GM12875 (cell line): ENCODE data around the gene PROK1.
"Not testable (repeated sequence)": the region's sequence is repeated elsewhere in the genome, so short reads cannot be mapped to it uniquely, and the experiment has no call there.

ENCODE experiments used
- H3K4me3 ChIP-seq: one replicate; pipeline ENCODE4 v1.5.1; 2011; ENCODE audit warnings: low read depth, low read length, control low read depth
- CTCF ChIP-seq: IDR thresholded peaks from 2 replicates; pipeline ENCODE4 v1.5.1; 2011; ENCODE audit warnings: low read depth, mild to moderate bottlenecking, control low read depth, inconsistent platforms, low read length, moderate library complexity, borderline replicate concordance; ENCODE audit not compliant: insufficient read depth

PROK1 gene

GRCh38 chr1:110434946-110435345, 16.0 kb upstream of the PROK1 start:
- H3K4me3 ChIP-seq: no peak overlapping the region
- TF ChIP-seq CTCF: no peak

GRCh38 chr1:110436635-110437034, 14.3 kb upstream of the PROK1 start:
- no peak overlapping the region for H3K4me3 ChIP-seq
- TF ChIP-seq CTCF: no peak

DNA sequence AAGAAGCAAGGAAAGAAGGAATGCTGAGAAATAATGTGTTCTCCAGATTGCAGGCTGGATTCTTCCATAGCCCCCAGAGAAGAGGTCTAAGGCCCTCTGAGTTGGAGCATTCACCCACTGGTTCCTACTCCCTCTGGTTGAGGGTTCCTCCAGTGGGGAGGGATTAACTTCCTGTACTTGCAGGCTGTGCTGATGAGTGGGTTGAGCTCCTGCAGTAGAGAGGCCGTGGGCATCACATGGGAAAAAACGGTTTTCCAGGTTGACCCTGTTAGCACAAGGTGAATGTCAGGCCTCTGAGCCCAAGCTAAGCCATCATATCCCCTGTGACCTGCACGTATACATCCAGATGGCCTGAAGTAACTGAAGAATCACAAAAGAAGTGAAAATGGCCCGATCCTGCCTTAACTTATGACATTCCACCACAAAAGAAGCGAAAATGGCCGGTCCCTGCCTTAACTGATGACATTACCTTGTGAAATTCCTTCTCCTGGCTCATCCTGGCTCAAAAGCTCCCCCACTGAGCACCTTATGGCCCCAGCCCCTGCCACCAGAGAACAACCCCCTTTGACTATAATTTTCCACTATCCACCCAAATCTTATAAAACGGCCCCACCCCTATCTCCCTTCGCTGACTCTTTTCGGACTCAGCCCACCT, 13.2 kb upstream of the PROK1 start:
- H3K4me3 ChIP-seq: not testable (repeated sequence)

GRCh38 chr1:110438893-110439292, 12.1 kb upstream of the PROK1 start:
- H3K4me3 ChIP-seq: no peak overlapping the region
- TF ChIP-seq CTCF: no peak

DNA sequence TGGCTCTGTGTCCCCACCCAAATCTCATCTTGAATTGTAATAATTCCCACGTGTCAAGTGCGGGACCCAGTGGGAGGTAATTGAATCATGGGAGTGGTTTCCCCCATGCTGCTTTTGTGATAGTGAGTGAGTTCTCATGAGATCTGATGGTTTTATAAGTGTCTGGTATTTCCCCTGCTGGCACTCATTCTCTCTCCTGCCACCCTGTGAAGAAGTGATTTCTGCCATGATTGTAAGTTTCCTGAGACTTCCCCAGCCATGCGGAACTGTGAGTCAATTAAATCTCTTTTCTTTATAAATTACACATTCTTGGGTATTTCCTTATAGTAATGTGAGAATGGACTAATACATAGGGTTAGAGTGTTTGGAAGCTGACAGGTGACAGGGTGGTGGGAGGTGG, 11.1 kb upstream of the PROK1 start:
- H3K4me3 ChIP-seq: not testable (repeated sequence)

GRCh38 chr1:110440877-110441276, 10.1 kb upstream of the PROK1 start:
- no peak for TF ChIP-seq CTCF
- H3K4me3 ChIP-seq: no peak overlapping the region

- no peak for TF ChIP-seq CTCF
- no peak overlapping the region for H3K4me3 ChIP-seq
Measured at GRCh38 chr1:110441888-110442287, 9.1 kb upstream of the PROK1 start.

DNA sequence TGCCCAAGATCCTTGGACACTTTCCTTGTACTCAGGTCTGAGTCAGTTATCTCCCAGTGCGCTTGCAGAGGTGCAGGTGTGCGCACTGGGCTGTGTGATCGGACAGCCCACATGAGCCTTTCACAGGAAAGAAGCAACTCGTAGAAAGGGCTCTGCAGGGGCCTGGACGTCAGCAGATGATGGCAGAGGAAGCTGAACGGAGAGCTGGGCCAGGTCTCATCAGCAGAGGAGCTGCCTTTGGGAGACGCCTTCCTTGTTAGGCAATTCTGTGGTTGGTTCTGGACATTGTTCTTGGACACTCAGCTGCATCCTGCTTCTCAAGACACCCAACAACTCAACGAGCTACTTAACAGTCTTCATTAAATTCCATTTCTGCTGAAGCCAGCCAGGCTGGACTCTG, 7.5 kb upstream of the PROK1 start:
- TF ChIP-seq CTCF: no peak
- H3K4me3 ChIP-seq: no peak overlapping the region
